Tibial artery (tissue), 4 donors: ENCODE data around the gene MAL.

Experiments
- DNase-seq, 2 donors: peaks; one replicate each; pipeline ENCODE4 v3.0.0-alpha.2; 2019
- H3K27ac ChIP-seq, 2 donors: fragments of 200-600 bp; sonication (generic) in 1 of 2; 1 replicate in 1 of 2; 2 replicates in 1 of 2; pipeline ENCODE4 v1.5.1; 2018 to 2019; ENCODE audit warnings: mild to moderate bottlenecking in 1 of 2
- H3K27me3 ChIP-seq, 2 donors: fragments of 200-600 bp; sonication (generic) in 1 of 2; one replicate each; pipeline versions ENCODE4 v1.5.1 to v1.6.0; 2016 to 2019
- H3K36me3 ChIP-seq, 3 donors: fragments of 200-600 bp; sonication (generic) in 2 of 3; one replicate each; pipeline ENCODE4 v1.5.1; 2016 to 2019; ENCODE audit warnings: mild to moderate bottlenecking in 2 of 3
- H3K4me1 ChIP-seq, 4 donors: fragments of 200-600 bp; sonication (generic) in 2 of 4; 1 replicate in 3 of 4; 2 replicates in 1 of 4; pipeline ENCODE4 v1.5.1; 2016 to 2019
- H3K4me3 ChIP-seq, 2 donors: fragments of 200-600 bp; sonication (generic) in 1 of 2; 1 replicate in 1 of 2; 2 replicates in 1 of 2; pipeline ENCODE4 v1.5.1; 2018 to 2019; ENCODE audit warnings: mild to moderate bottlenecking in 2 of 2
- H3K9me3 ChIP-seq, 3 donors: fragments of 200-600 bp; sonication (generic) in 1 of 3; one replicate each; pipeline ENCODE4 v1.5.1; 2016 to 2019
- intact Hi-C: fragments of 100-400 bp; cut with DNase I; formaldehyde crosslinking; loops from one replicate; pipeline ENCODE4 v1.15.0; 2023; ENCODE audit warnings: low total_unique reads
- TF ChIP-seq, protein P1 (sequence below), 2 experiments: fragments of 200-600 bp in 1 of 2; fragments of 450-650 bp in 1 of 2; IDR thresholded peaks; one replicate each; pipeline ENCODE4 v1.5.1; 2017 to 2019; ENCODE audit warnings: antibody characterized with exemption in 2 of 2, mild to moderate bottlenecking in 1 of 2, moderate library complexity in 1 of 2

Gene MAL

DNA sequence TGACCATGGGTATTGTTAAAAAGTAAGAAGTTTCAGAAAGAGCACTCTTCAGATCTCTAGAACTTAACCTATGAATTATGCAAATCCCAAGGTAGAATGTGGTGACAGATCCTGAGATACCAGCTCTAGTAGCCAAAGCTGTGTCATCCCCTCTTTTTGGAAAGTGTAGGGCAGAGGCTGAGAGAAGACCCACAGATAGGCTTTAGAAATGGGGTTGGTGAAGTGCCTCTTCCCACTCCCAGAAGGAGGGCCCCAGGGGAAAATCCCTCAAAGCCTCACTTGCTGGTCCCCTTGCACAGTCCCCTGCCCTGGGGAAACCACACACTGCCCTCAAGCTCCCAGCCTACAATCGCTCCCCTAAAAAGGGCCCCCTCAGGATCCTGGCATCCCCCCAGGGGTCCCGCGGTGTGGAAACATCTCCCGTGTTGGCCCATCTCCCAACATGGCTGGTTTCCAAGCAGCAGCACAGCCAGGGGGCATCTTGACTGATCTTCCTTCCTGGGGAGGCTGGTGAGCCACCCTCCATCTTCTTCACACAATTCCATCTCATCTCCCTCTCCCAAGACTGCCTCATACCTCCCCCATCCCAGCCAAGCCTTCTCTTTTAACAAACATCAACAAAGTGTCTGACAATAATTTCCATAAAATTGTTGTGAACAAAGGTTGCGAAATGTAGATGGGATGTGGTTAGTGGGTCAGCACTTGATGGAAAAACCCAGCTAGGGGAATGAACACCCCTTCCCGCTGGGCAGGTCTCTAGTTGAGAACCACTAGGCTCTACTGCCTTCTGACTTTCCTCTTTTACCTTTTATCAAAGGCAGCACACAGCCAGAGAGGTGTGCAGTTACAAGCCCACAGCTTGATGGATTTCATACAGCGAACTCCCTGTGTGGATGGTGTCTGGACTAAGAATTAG is 25.1 kb downstream of the MAL start:
- Histone ChIP-seq H3K36me3 (no peaks in the 10 kb centered on the region), H3K4me3 (no peak overlapping the region), H3K27ac (no peak overlapping the region), H3K9me3 (no peaks in the 10 kb centered on the region), H3K27me3 (peaks cover 0 to 44% of the 10 kb centered on the region in 2 donors), H3K4me1 (no peaks in the 10 kb centered on the region)
- intact Hi-C loops: no loop called here
- TF ChIP-seq, protein P1, sequence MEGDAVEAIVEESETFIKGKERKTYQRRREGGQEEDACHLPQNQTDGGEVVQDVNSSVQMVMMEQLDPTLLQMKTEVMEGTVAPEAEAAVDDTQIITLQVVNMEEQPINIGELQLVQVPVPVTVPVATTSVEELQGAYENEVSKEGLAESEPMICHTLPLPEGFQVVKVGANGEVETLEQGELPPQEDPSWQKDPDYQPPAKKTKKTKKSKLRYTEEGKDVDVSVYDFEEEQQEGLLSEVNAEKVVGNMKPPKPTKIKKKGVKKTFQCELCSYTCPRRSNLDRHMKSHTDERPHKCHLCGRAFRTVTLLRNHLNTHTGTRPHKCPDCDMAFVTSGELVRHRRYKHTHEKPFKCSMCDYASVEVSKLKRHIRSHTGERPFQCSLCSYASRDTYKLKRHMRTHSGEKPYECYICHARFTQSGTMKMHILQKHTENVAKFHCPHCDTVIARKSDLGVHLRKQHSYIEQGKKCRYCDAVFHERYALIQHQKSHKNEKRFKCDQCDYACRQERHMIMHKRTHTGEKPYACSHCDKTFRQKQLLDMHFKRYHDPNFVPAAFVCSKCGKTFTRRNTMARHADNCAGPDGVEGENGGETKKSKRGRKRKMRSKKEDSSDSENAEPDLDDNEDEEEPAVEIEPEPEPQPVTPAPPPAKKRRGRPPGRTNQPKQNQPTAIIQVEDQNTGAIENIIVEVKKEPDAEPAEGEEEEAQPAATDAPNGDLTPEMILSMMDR (IDR thresholded peaks at IDR 0.05): no peak
- DNase-seq: no peak

DNA sequence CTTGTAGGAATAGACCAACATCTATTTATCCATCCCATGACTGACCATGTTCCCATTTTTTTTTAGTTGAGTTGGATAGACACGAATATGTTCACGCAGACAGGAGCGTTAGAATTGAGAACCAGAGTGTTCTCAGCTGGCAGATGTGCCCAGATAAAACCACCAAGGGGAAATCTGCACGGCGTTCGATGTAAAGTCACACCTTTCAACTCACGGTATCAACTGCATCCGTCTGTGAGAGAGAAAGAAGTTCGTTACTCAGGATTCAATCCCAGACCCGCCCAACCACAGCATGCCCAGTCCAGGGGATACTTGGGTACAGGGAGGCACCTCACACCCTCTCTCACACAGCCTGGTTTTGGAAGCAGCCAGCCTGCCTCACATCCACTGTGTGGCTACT is 26.1 kb downstream of the MAL start:
- Histone ChIP-seq H3K4me3 (no peak overlapping the region), H3K27me3 (peaks cover 0 to 41% of the 10 kb centered on the region in 2 donors), H3K36me3 (no peaks in the 10 kb centered on the region), H3K27ac (no peak overlapping the region), H3K9me3 (no peaks in the 10 kb centered on the region), H3K4me1 (no peaks in the 10 kb centered on the region)
- DNase-seq: no peak
- TF ChIP-seq, protein P1 (IDR thresholded peaks at IDR 0.05): no peak
- intact Hi-C loops: no loop called here

DNA sequence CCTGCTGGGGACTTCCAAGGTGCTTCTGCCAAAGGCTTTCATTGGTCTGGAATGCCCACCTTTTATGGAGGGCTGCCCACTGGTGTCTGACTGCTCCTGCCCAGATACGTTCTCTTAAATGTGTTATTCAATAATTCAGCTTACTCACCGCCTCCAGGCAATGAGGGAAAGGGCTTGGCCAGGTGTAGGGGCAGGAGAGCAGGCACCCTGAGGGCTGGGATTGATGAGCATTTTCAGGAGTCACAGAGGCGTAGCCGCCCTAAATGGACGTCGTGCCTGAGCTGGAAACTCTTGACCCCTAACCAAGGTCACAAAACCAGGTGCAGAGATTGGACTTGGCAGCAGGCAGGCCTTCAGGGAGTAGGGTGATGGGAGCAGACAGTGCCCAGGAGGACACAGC is 26.8 kb downstream of the MAL start:
- TF ChIP-seq, protein P1 (IDR thresholded peaks at IDR 0.05): no peak
- no peak overlapping the region for H3K27ac ChIP-seq
- no peaks in the 10 kb centered on the region for H3K9me3 ChIP-seq
- H3K4me1 ChIP-seq: no peaks in the 10 kb centered on the region
- no peak for DNase-seq
- no peak overlapping the region for H3K4me3 ChIP-seq
- intact Hi-C loops: no loop called here
- peaks cover 0 to 46% of the 10 kb centered on the region in 2 donors for H3K27me3 ChIP-seq
- H3K36me3 ChIP-seq: no peaks in the 10 kb centered on the region

DNA sequence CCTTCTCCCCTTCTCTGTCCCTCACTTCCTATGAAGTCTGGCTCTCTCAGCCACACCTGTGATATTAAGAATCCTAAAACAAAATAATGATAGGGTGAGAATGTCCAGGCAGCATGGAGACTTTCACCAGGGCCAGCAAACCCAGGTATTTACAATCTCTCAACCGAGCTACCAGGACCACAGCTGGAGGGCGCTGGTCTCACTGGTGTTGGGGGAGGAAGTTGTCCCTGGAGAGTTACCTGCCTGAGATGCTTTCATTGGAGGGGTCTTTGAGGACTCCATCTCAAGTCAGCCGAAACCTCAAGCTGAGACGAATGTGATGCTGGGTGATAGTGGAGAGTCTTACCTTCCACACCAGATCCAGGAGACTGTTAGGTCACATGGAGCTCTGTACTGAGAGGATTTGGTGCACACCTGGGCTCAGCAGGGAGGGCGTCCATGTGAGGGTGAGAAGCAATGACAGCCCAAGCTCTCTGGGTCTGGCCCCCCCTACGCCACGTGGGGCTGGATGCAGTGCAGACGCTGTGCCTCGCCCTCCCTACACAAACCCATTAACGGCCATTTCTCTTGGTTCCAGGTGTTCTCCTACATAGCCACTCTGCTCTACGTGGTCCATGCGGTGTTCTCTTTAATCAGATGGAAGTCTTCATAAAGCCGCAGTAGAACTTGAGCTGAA is 27.4 kb downstream of the MAL start:
- H3K4me1 ChIP-seq: no peaks in the 10 kb centered on the region
- intact Hi-C loops: no loop called here
- H3K27me3 ChIP-seq: peaks cover 0 to 42% of the 10 kb centered on the region in 2 donors
- TF ChIP-seq, protein P1 (IDR thresholded peaks at IDR 0.05): no peak
- DNase-seq: no peak
- H3K27ac ChIP-seq: no peak overlapping the region
- no peaks in the 10 kb centered on the region for H3K9me3 ChIP-seq
- no peak overlapping the region for H3K4me3 ChIP-seq
- H3K36me3 ChIP-seq: no peaks in the 10 kb centered on the region

DNA sequence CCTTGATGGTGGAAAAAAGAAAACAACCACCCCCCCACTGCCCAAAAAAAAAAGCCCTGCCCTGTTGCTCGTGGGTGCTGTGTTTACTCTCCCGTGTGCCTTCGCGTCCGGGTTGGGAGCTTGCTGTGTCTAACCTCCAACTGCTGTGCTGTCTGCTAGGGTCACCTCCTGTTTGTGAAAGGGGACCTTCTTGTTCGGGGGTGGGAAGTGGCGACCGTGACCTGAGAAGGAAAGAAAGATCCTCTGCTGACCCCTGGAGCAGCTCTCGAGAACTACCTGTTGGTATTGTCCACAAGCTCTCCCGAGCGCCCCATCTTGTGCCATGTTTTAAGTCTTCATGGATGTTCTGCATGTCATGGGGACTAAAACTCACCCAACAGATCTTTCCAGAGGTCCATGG is 28.0 kb downstream of the MAL start:
- TF ChIP-seq, protein P1 (IDR thresholded peaks at IDR 0.05): no peak
- no peaks in the 10 kb centered on the region for H3K9me3 ChIP-seq
- H3K27ac ChIP-seq: no peak overlapping the region
- H3K4me1 ChIP-seq: no peaks in the 10 kb centered on the region
- H3K27me3 ChIP-seq: peaks cover 0 to 42% of the 10 kb centered on the region in 2 donors
- H3K4me3 ChIP-seq: no peak overlapping the region
- DNase-seq: no peak
- no peaks in the 10 kb centered on the region for H3K36me3 ChIP-seq
- intact Hi-C loops: no loop called here
